GM12878 (cell line): ENCODE data around the gene ZMIZ2. TPM values are rescaled to one million over a fixed set of nuclear protein-coding genes. Genes with fewer than 3 reads are reported as not detected.
"Not testable (repeated sequence)": the region's sequence is repeated elsewhere in the genome, so short reads cannot be mapped to it uniquely, and the experiment has no call there.

Experiments used
- ATAC-seq: fragments of 200-7000 bp; cut with Tn5 transposase; 3 replicates; pipeline ENCODE4 v1.9.1; 2020; ENCODE audit warnings: mild to moderate bottlenecking, moderate library complexity
- BruUV-seq: library from RNA; stranded (reverse); fragments of 400-500 nt; replicated peaks from 2 replicates; lab custom pipeline; 2021; lab: Mats Ljungman, UMichigan
- CTCF ChIA-PET: fragments of 300-600 bp; sonication (Branson Sonifier 250); formaldehyde crosslinking; extraction: SDS; loops from one replicate; lab custom pipeline; 2021; ENCODE audit warnings: inconsistent platforms; lab: Yijun Ruan, JAX
- POLR2A ChIA-PET: fragments of 350-600 bp; formaldehyde crosslinking; extraction: SDS; loops from one replicate; lab custom pipeline; 2021; ENCODE audit warnings: inconsistent platforms; lab: Charles Lee
- RAD21 ChIA-PET: fragments of 300-600 bp; sonication (Branson Sonifier 250); formaldehyde crosslinking; loops from one replicate; lab custom pipeline; 2023; ENCODE audit warnings: antibody characterized with exemption; ENCODE audit not compliant: unreplicated experiment; lab: Charles Lee
- SMC1A ChIA-PET: fragments of 300-600 bp; sonication (Branson Sonifier 250); formaldehyde crosslinking; loops from one replicate; lab custom pipeline; 2023; ENCODE audit not compliant: unreplicated experiment, uncharacterized antibody; lab: Charles Lee
- DNase-seq: peaks from one replicate; pipeline ENCODE4 v3.0.0-alpha.2; 2011; ENCODE audit warnings: low read depth, low spot score
- FAIRE-seq: peaks from 3 replicates; lab custom pipeline; 2011; peaks lifted over from hg19 to GRCh38; lab: Jason Lieb, UNC
- H2AFZ ChIP-seq: 2 replicates; pipeline ENCODE4 v1.6.0; 2011; ENCODE audit warnings: low read depth, low read length, control low read depth; ENCODE audit not compliant: control insufficient read depth
- H3K27ac ChIP-seq: 2 replicates; pipeline ENCODE4 v1.5.1; 2011; ENCODE audit warnings: control low read depth; ENCODE audit not compliant: control insufficient read depth, insufficient read depth
- H3K27me3 ChIP-seq, 2 experiments: replicated peaks in 1 of 2; 2 replicates each; pipeline versions ENCODE4 v1.6.0 to v1.6.1; 2011; ENCODE audit warnings: low read length in 1 of 2; ENCODE audit not compliant: control insufficient read depth in 2 of 2, insufficient read depth in 2 of 2
- H3K36me3 ChIP-seq, 2 experiments: 2 replicates each; pipeline ENCODE4 v1.5.1; 2011; ENCODE audit warnings: low read length in 1 of 2; ENCODE audit not compliant: control insufficient read depth in 2 of 2, insufficient read depth in 2 of 2
- H3K4me1 ChIP-seq: 2 replicates; pipeline ENCODE4 v1.6.1; 2011; ENCODE audit warnings: mild to moderate bottlenecking, low read length, moderate library complexity, mixed read lengths; ENCODE audit not compliant: control insufficient read depth, insufficient read depth
- H3K4me2 ChIP-seq: 2 replicates; pipeline ENCODE4 v1.6.0; 2011; ENCODE audit warnings: control low read depth; ENCODE audit not compliant: control insufficient read depth, insufficient read depth
- H3K4me3 ChIP-seq: fragments of 200-600 bp; sonication (generic); 2 replicates; pipeline ENCODE4 v1.5.1; 2016
- H3K79me2 ChIP-seq: 2 replicates; pipeline ENCODE4 v1.6.0; 2011; ENCODE audit warnings: low read length; ENCODE audit not compliant: control insufficient read depth, insufficient read depth
- H3K9ac ChIP-seq: 2 replicates; pipeline ENCODE4 v1.8.0; 2011; ENCODE audit warnings: low read length, control low read depth, mixed read lengths; ENCODE audit not compliant: control insufficient read depth, insufficient read depth
- H3K9me3 ChIP-seq: replicated peaks from 3 replicates; pipeline ENCODE4 v1.5.1; 2011; ENCODE audit warnings: mild to moderate bottlenecking, low read length; ENCODE audit not compliant: control insufficient read depth, insufficient read depth
- H4K20me1 ChIP-seq: 2 replicates; pipeline ENCODE4 v1.6.0; 2011; ENCODE audit not compliant: control insufficient read depth, insufficient read depth
- FOXK2 ChIP-seq: fragments of 450-650 bp; IDR thresholded peaks from 2 replicates; pipeline ENCODE4 v1.6.1; 2017; ENCODE audit warnings: mild to moderate bottlenecking, moderate library complexity
- STAT3 ChIP-seq: IDR thresholded peaks from 2 replicates; pipeline ENCODE4 v1.6.1; 2011; ENCODE audit warnings: low read depth, low read length, improper control_type of control experiment
- ZSCAN29 ChIP-seq: fragments of 450-650 bp; IDR thresholded peaks from 2 replicates; pipeline ENCODE4 v1.6.1; 2017; ENCODE audit warnings: mild to moderate bottlenecking, moderate library complexity
- WGBS: methylation state at CpG from one replicate; pipeline ENCODE4 v1.1.6; 2016; ENCODE audit warnings: low lambda C conversion rate; ENCODE audit not compliant: insufficient replicate concordance, insufficient coverage; ENCODE audit errors: missing lambda C conversion rate; 5-methylcytosine and 5-hydroxymethylcytosine counted together
- in situ Hi-C: fragments of 300-500 bp; cut with MboI; formaldehyde crosslinking; loops from 9 replicates; pipeline ENCODE4 v1.14.3; 2018; ENCODE audit warnings: mixed read lengths
- intact Hi-C: fragments of 100-400 bp; cut with micrococcal nuclease; formaldehyde crosslinking; loops from one replicate; pipeline ENCODE4 v1.14.2; 2022; ENCODE audit not compliant: unreplicated experiment
- polyA plus RNA-seq, 11 experiments: library from polyadenylated mRNA; depleted of rRNA in 4 of 11; unstranded in 6 of 11; stranded (reverse) in 5 of 11; fragments of >200 nt; fragmentation: Nextera tagmentation in 4 of 11; fragmentation: Illumina TruSeq in 1 of 11; extraction: Ambion mirVana in 4 of 11; extraction: Trizol in 1 of 11; gene quantifications; 1 replicate in 1 of 11; 2 replicates in 10 of 11; pipeline versions ENCODE4 v1.2.1 to v1.2.3, GENCODE V29; 2011 to 2016; ENCODE audit warnings: inconsistent platforms in 2 of 11, missing spikeins in 2 of 11, low read depth in 1 of 11
- total RNA-seq, 4 experiments: library from RNA; depleted of rRNA in 3 of 4; stranded (reverse); fragments of >200 nt in 3 of 4; fragmentation: Illumina TruSeq in 1 of 4; extraction: Trizol in 1 of 4; gene quantifications; 2 replicates each; pipeline versions ENCODE4 v1.2.1 to v1.2.3, GENCODE V29; 2013 to 2021

The ZMIZ2 gene
- total and polyA plus RNA-seq, 10 of the 15 experiments (the other 5 are each of a cell fraction or from before 2014, with no cell fraction given), result 0.71 to 158 (median 17.0) TPM

- in situ Hi-C loops, FAIRE-seq, H3K4me1 ChIP-seq, RAD21 ChIA-PET, H3K4me3 ChIP-seq, H3K9me3 ChIP-seq, H3K4me2 ChIP-seq, CTCF ChIA-PET, DNase-seq, H3K9ac ChIP-seq, H3K79me2 ChIP-seq, BruUV-seq, POLR2A ChIA-PET, H4K20me1 ChIP-seq, H3K27ac ChIP-seq, ATAC-seq, H2AFZ ChIP-seq, intact Hi-C loops, H3K27me3 ChIP-seq: not testable (repeated sequence)
- H3K36me3 ChIP-seq, result peaks cover 26 to 28% of the 10 kb centered on the region in 2 experiments
- 76% methylated on average over 2 of the region's 2 CpGs for WGBS
- SMC1A ChIA-PET, result interaction anchor here (0.6 to 0.8 kb wide), 2 partner anchors 114 to 124 kb away, joined by 3 read pairs; no protein-coding TSS in a partner anchor
Measured at GRCh38 chr7:44699598-44699997, 49.0 kb upstream of the ZMIZ2 start.

GRCh38 chr7:44700322-44700721, 48.3 kb upstream of the ZMIZ2 start:
- SMC1A ChIA-PET, result no interaction called here
- H3K4me2 ChIP-seq, result no peak overlapping the region
- no peaks in the 10 kb centered on the region for H3K4me1 ChIP-seq
- no peaks in the 10 kb centered on the region for H3K79me2 ChIP-seq
- TF ChIP-seq ZSCAN29 (no peak), FOXK2 (no peak), STAT3 (no peak)
- TF ChIP-seq, all 136 proteins: peak for 0
- WGBS, result 87% methylated on average over 8 of the region's 8 CpGs
- no TSS peak for BruUV-seq
- ChIA-PET CTCF (no interaction called here), POLR2A (no interaction called here), RAD21 (no interaction called here)
- ATAC-seq (no peak), FAIRE-seq (no peak), DNase-seq (no peak)
- H3K9me3 ChIP-seq, result no peaks in the 10 kb centered on the region; the same call in 2 of the 3 replicates
- in situ Hi-C loops, result no loop called here
- H3K27me3 ChIP-seq, result no peaks in the 10 kb centered on the region
- no peaks in the 10 kb centered on the region for H4K20me1 ChIP-seq
- H3K4me3 ChIP-seq, result no peak overlapping the region
- no peak overlapping the region for H3K9ac ChIP-seq
- H3K36me3 ChIP-seq, result peaks cover 26 to 28% of the 10 kb centered on the region in 2 experiments
- H2AFZ ChIP-seq, result no peak overlapping the region
- H3K27ac ChIP-seq, result no peak overlapping the region
- intact Hi-C loops, result no loop called here

DNA sequence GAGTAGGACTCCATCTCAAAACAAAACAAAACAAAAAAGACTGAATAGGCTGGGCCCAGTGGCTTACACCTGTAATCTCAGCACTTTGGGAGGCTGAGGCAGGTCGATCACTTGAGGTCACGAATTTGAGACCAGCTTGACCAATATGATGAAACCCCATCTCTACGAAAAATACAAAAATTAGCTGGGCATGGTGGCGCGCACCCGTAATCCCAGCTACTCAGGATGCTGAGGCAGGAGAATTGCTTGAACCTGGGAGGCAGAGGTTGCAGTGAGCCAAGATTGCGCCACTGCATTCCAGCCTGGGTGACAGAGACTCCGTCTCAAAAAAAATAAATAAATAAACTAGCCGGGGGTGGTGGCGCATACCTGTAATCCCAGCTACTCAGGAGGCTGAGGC, 45.3 kb upstream of the ZMIZ2 start:
- H3K9me3 ChIP-seq, in situ Hi-C loops, H3K4me3 ChIP-seq, ATAC-seq, SMC1A ChIA-PET, intact Hi-C loops, H2AFZ ChIP-seq, H3K27me3 ChIP-seq, DNase-seq, RAD21 ChIA-PET, H3K4me1 ChIP-seq, H3K9ac ChIP-seq, POLR2A ChIA-PET, H3K27ac ChIP-seq, H3K4me2 ChIP-seq, H3K79me2 ChIP-seq, H4K20me1 ChIP-seq, BruUV-seq, FAIRE-seq: not testable (repeated sequence)
- CTCF ChIA-PET, result interaction anchor here (0.7 kb wide), 1 partner anchor 98 kb away, joined by 3 read pairs; no protein-coding TSS in a partner anchor
- WGBS, result 98% methylated on average over 9 of the region's 10 CpGs
- peaks cover 11 to 21% of the 10 kb centered on the region in 2 experiments for H3K36me3 ChIP-seq
